GM18520 (cell line): ENCODE data around the gene ZFYVE27.

Source experiments
- ATAC-seq: cut with Tn5 transposase; IDR thresholded peaks from one replicate; pipeline ENCODE4 v1.9.1; 2021; ENCODE audit not compliant: unreplicated experiment

Gene ZFYVE27

GRCh38 chr10:97743169-97743943 is 6.4 kb downstream of the ZFYVE27 start:
- ATAC-seq, result no peak

- ATAC-seq, result no peak
Measured at GRCh38 chr10:97744405-97745035, 7.6 kb downstream of the ZFYVE27 start.

GRCh38 chr10:97747573-97747972 is 10.6 kb downstream of the ZFYVE27 start:
- no peak for ATAC-seq

- ATAC-seq, result no peak
Measured at GRCh38 chr10:97748116-97748515, 11.2 kb downstream of the ZFYVE27 start.

GRCh38 chr10:97752956-97753355 is 16.0 kb downstream of the ZFYVE27 start:
- ATAC-seq, result no peak

GRCh38 chr10:97754726-97755125 is 17.8 kb downstream of the ZFYVE27 start:
- no peak for ATAC-seq

- ATAC-seq, result no peak
Measured at GRCh38 chr10:97755718-97756117, 18.8 kb downstream of the ZFYVE27 start.

GRCh38 chr10:97757471-97757870 is 20.5 kb downstream of the ZFYVE27 start:
- ATAC-seq, result no peak

GRCh38 chr10:97759158-97759887 is 22.4 kb downstream of the ZFYVE27 start:
- ATAC-seq, result no peak

- ATAC-seq, result no peak
Measured at GRCh38 chr10:97759946-97760345, 23.0 kb downstream of the ZFYVE27 start.

- ATAC-seq, result no peak
Measured at GRCh38 chr10:97760461-97761257, 23.7 kb downstream of the ZFYVE27 start.

- ATAC-seq, result no peak
Measured at GRCh38 chr10:97761331-97761865, 24.5 kb downstream of the ZFYVE27 start.

- no peak for ATAC-seq
Measured at GRCh38 chr10:97762056-97762455, 25.1 kb downstream of the ZFYVE27 start.

- ATAC-seq, result no peak
Measured at GRCh38 chr10:97762816-97763215, 25.9 kb downstream of the ZFYVE27 start.

GRCh38 chr10:97763411-97763810 is 26.5 kb downstream of the ZFYVE27 start:
- no peak for ATAC-seq

GRCh38 chr10:97763947-97764346 is 27.0 kb downstream of the ZFYVE27 start:
- no peak for ATAC-seq

GRCh38 chr10:97764519-97764931 is 27.6 kb downstream of the ZFYVE27 start:
- ATAC-seq, result no peak

GRCh38 chr10:97765201-97765600 is 28.3 kb downstream of the ZFYVE27 start:
- no peak for ATAC-seq

- no peak for ATAC-seq
Measured at GRCh38 chr10:97766106-97766810, 29.3 kb downstream of the ZFYVE27 start.
